ENCODE results near the gene MSANTD7. TPM values are rescaled to one million over a fixed set of nuclear protein-coding genes. Genes with fewer than 3 reads are reported as not detected.
A peak's percentile ranks its signal among the peaks of the same experiment; 100 is the strongest.

MSANTD7 gene
- total RNA-seq, 2 experiments from 2014 or later: 26.2 to 26.9 TPM

DNA sequence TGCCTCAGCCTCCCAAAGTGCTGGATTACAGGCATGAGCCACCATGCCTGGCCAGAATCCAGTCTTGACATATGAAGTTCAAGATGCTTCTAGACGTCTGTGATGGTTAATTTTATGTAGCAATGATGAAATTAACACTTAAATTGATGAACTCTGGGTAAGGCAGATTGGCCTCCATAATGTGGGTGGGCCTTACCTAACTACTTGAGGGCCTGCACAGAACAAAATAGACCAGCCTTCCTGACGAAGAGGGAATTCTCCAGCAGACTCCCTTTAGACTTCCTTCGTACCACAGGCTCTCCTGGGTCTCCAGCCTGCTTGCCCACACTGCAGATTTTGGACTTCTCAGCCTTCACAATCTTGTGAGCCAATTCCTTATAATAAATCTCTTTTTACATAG, 5.0 kb upstream of the MSANTD7 start:
- Histone ChIP-seq H3K27ac (ENCODE audit: low read depth in 1 of 2, low read length in 2 of 2) (no peak overlapping the region), H3K9me3 (ENCODE audit: control insufficient read depth in 1 of 2, insufficient read depth in 1 of 2, low read length in 2 of 2) (no peaks in the 10 kb centered on the region), H3K27me3 (ENCODE audit: control insufficient read depth in 1 of 2, insufficient read depth in 2 of 2, low read length in 2 of 2) (no peaks in the 10 kb centered on the region), H3K36me3 (ENCODE audit: insufficient read depth, low read length) (no peaks in the 10 kb centered on the region), H3K4me1 (ENCODE audit: insufficient read depth, low read length) (peaks cover 12% of the 10 kb centered on the region), H3K4me3 (ENCODE audit: low read length) (no peak overlapping the region)
- ChIA-PET POLR2A (no interaction called here), CTCF (no interaction called here)
- H3K4me3 Mint-ChIP-seq: no peak overlapping the region
- ATAC-seq (ENCODE audit: poor library complexity) (no peak), DNase-seq (no peak)
- TF ChIP-seq, protein P1, sequence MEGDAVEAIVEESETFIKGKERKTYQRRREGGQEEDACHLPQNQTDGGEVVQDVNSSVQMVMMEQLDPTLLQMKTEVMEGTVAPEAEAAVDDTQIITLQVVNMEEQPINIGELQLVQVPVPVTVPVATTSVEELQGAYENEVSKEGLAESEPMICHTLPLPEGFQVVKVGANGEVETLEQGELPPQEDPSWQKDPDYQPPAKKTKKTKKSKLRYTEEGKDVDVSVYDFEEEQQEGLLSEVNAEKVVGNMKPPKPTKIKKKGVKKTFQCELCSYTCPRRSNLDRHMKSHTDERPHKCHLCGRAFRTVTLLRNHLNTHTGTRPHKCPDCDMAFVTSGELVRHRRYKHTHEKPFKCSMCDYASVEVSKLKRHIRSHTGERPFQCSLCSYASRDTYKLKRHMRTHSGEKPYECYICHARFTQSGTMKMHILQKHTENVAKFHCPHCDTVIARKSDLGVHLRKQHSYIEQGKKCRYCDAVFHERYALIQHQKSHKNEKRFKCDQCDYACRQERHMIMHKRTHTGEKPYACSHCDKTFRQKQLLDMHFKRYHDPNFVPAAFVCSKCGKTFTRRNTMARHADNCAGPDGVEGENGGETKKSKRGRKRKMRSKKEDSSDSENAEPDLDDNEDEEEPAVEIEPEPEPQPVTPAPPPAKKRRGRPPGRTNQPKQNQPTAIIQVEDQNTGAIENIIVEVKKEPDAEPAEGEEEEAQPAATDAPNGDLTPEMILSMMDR (IDR thresholded peaks at IDR 0.05): no peak
- intact Hi-C loops (cut with DNase I, micrococcal nuclease): loop anchor here (10.0 kb wide), 3 partner anchors 262 to 1248 kb away; partner anchors contain the start of genes PRPF18 (in 1 of the 2) and RPP38 (in 1 of the 2)
- peaks cover 14% of the 10 kb centered on the region for H3K4me1 Mint-ChIP-seq (ENCODE audit: low read depth)
- no peaks in the 10 kb centered on the region for H3K9me3 Mint-ChIP-seq
- H3K36me3 Mint-ChIP-seq (ENCODE audit: low read depth): peaks cover 8% of the 10 kb centered on the region
- no peak overlapping the region for H3K27ac Mint-ChIP-seq
- no peaks in the 10 kb centered on the region for H3K27me3 Mint-ChIP-seq

DNA sequence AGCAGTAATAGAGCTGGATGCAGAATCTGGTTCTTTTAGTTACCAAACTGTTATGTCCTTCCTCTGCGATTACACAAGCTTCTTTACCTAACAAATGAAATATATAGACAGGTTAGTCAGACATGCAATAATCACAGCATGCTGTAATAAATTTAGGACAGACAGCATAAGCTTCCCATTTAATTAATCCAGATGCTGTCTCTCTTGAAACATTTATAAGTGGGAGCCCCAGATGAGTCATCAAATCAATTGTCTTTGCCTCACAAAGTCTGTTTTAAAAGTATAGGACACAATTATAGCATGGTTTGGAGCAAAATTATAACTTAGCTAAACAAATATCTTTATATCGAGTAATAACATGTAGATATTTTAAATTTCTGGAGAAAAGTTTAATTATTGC, 1.9 kb upstream of the MSANTD7 start:
- Mint-ChIP-seq H3K27ac (peak overlapping the region; percentile 40), H3K9me3 (no peaks in the 10 kb centered on the region), H3K36me3 (ENCODE audit: low read depth) (peaks cover 26% of the 10 kb centered on the region), H3K4me1 (ENCODE audit: low read depth) (peaks cover 32% of the 10 kb centered on the region), H3K4me3 (peak overlapping the region; percentile 43), H3K27me3 (no peaks in the 10 kb centered on the region)
- ATAC-seq (ENCODE audit: poor library complexity) (no peak), DNase-seq (no peak)
- Histone ChIP-seq H3K4me3 (ENCODE audit: low read length) (no peak overlapping the region), H3K4me1 (ENCODE audit: insufficient read depth, low read length) (peaks cover 21% of the 10 kb centered on the region), H3K36me3 (ENCODE audit: insufficient read depth, low read length) (peaks cover 6% of the 10 kb centered on the region), H3K27ac (ENCODE audit: low read depth in 1 of 2, low read length in 2 of 2) (no peak overlapping the region), H3K9me3 (ENCODE audit: control insufficient read depth in 1 of 2, insufficient read depth in 1 of 2, low read length in 2 of 2) (no peaks in the 10 kb centered on the region), H3K27me3 (ENCODE audit: control insufficient read depth in 1 of 2, insufficient read depth in 2 of 2, low read length in 2 of 2) (no peaks in the 10 kb centered on the region)
- TF ChIP-seq, protein P1 (IDR thresholded peaks at IDR 0.05): no peak
- ChIA-PET CTCF (interaction anchor here (0.9 to 1.2 kb wide), 4 partner anchors 13 to 1049 kb away, joined by 3 to 4 read pairs (median 4); no protein-coding TSS in a partner anchor), POLR2A (interaction anchor here (0.6 to 4.9 kb wide), 8 partner anchors 13 to 812 kb away, joined by 3 to 63 read pairs (median 10); partner anchors contain the start of gene SUV39H2)
- intact Hi-C loops (cut with DNase I, micrococcal nuclease): loop anchor here (5.0 to 10.0 kb wide), 6 partner anchors 116 to 1251 kb away; partner anchors contain the start of genes DCLRE1C (in 1 of the 2), PRPF18 (in 1 of the 2) and RPP38 (in 1 of the 2)

DNA sequence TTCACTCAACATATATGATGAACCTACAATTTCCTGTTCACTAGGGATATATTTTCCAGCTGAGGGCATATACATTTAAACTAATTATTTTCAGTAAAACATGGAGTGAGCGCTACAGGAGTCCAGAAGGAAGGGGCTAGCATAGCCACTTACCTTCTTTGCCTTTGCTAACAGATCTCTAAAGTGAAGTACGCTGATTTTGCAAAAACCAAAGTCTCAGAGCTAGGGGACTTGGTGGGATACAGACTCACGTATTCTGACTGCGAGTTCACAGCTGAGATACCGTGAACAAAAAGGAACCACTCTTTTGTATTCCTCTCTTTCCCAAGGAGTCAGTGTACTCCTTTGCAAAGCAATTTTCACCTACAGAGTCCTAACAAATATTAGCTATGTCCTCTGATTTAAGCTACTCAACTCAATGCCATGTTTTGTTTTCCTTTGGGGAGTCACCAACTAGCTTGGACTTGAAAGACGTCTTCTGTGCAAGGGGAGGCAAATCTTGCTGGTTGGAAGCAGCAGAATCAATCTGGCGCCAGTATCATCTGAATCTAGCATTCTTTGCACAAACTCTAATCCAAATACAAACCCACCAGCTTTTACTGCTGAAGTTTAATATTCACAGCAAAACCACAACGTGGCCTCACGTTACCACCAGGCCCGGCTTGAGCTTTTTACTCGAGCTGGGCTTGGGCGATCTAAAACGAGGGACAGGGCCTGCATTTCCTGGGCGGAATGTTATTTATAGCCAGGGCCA, 926 bp upstream of the MSANTD7 start:
- peak overlapping the region; percentile 84 to 88 for H3K27ac ChIP-seq (ENCODE audit: low read depth in 1 of 2, low read length in 2 of 2)
- H3K9me3 ChIP-seq (ENCODE audit: control insufficient read depth in 1 of 2, insufficient read depth in 1 of 2, low read length in 2 of 2): no peaks in the 10 kb centered on the region

More for the DNA sequence above, 926 bp upstream of the MSANTD7 start:
- peak overlapping the region; percentile 97 for H3K4me3 ChIP-seq (ENCODE audit: low read length)
- TF ChIP-seq, protein P1 (IDR thresholded peaks at IDR 0.05): no peak
- no peaks in the 10 kb centered on the region for H3K27me3 ChIP-seq (ENCODE audit: control insufficient read depth in 1 of 2, insufficient read depth in 2 of 2, low read length in 2 of 2)
- peak in 2 of 14 experiments; percentile 8 to 12 for DNase-seq
- H3K4me1 Mint-ChIP-seq (ENCODE audit: low read depth): peaks cover 32% of the 10 kb centered on the region
- H3K4me1 ChIP-seq (ENCODE audit: insufficient read depth, low read length): peaks cover 21% of the 10 kb centered on the region
- peaks cover 36% of the 10 kb centered on the region for H3K36me3 Mint-ChIP-seq (ENCODE audit: low read depth)
- no peak for ATAC-seq (ENCODE audit: poor library complexity)
- no peaks in the 10 kb centered on the region for H3K9me3 Mint-ChIP-seq
- ChIA-PET POLR2A (interaction anchor here (0.5 to 4.9 kb wide), 42 partner anchors 11 to 1535 kb away, joined by 3 to 63 read pairs (median 5); partner anchors contain the start of genes DCLRE1C, MEIG1, PRPF18 and RPP38), CTCF (interaction anchor here (0.6 to 1.5 kb wide), 11 partner anchors 14 to 1050 kb away, joined by 3 to 8 read pairs (median 3); no protein-coding TSS in a partner anchor)
- H3K27me3 Mint-ChIP-seq: no peaks in the 10 kb centered on the region
- H3K36me3 ChIP-seq (ENCODE audit: insufficient read depth, low read length): peaks cover 16% of the 10 kb centered on the region
- H3K27ac Mint-ChIP-seq: peak overlapping the region; percentile 90
- peak overlapping the region; percentile 99 for H3K4me3 Mint-ChIP-seq
- intact Hi-C loops (cut with DNase I, micrococcal nuclease): loop anchor here (5.0 to 10.0 kb wide), 6 partner anchors 115 to 1252 kb away; partner anchors contain the start of genes DCLRE1C (in 1 of the 2), PRPF18 (in 1 of the 2) and RPP38 (in 1 of the 2)

Measured in CD4-positive, alpha-beta T cell (primary cell).